RWPE2 (cell line): Measurements from ENCODE around the gene PTPRN2.

Source experiments
- ATAC-seq: fragments of 200-7000 bp; cut with Tn5 transposase; 3 replicates; pipeline ENCODE4 v1.9.1; 2021; ENCODE audit warnings: low read depth
- DNase-seq: peaks from one replicate; pipeline ENCODE4 v3.0.0-alpha.2; 2020; ENCODE audit warnings: low spot score
- H3K27ac ChIP-seq: fragments of 450-650 bp; 2 replicates; pipeline ENCODE4 v1.5.1; 2017; ENCODE audit warnings: mild to moderate bottlenecking; ENCODE audit not compliant: poor library complexity, severe bottlenecking
- H3K27me3 ChIP-seq: fragments of 250-450 bp; sonication (Bioruptor Pico); 2 replicates; pipeline ENCODE4 v1.5.1; 2021; ENCODE audit warnings: mild to moderate bottlenecking, moderate library complexity; ENCODE audit not compliant: insufficient read depth, poor library complexity, severe bottlenecking
- H3K36me3 ChIP-seq: fragments of 250-450 bp; sonication (Bioruptor Pico); 2 replicates; pipeline ENCODE4 v1.5.1; 2020; ENCODE audit warnings: low read depth, mild to moderate bottlenecking, moderate library complexity
- H3K4me1 ChIP-seq: fragments of 250-450 bp; sonication (Bioruptor Pico); 2 replicates; pipeline ENCODE4 v1.5.1; 2021; ENCODE audit warnings: mild to moderate bottlenecking, moderate library complexity; ENCODE audit not compliant: insufficient read depth, poor library complexity, severe bottlenecking
- H3K4me3 ChIP-seq: fragments of 250-450 bp; sonication (Bioruptor Pico); 2 replicates; pipeline ENCODE4 v1.5.1; 2021; ENCODE audit warnings: mild to moderate bottlenecking, moderate library complexity; ENCODE audit not compliant: severe bottlenecking
- H3K9me3 ChIP-seq: fragments of 250-450 bp; sonication (Bioruptor Pico); 2 replicates; pipeline ENCODE4 v1.5.1; 2021; ENCODE audit warnings: mild to moderate bottlenecking, moderate library complexity; ENCODE audit not compliant: severe bottlenecking
- CTCF ChIP-seq: fragments of 450-650 bp; IDR thresholded peaks from one replicate; pipeline ENCODE4 v1.5.1; 2017; ENCODE audit warnings: mild to moderate bottlenecking, moderate library complexity; ENCODE audit not compliant: poor library complexity, severe bottlenecking

PTPRN2 gene

GRCh38 chr7:157688533-157689268, 898.9 kb downstream of the PTPRN2 start:
- Histone ChIP-seq H3K9me3 (no peaks in the 10 kb centered on the region), H3K4me3 (no peak overlapping the region), H3K4me1 (no peaks in the 10 kb centered on the region), H3K36me3 (no peaks in the 10 kb centered on the region), H3K27ac (no peak overlapping the region), H3K27me3 (peaks cover 81% of the 10 kb centered on the region)
- TF ChIP-seq CTCF = no peak
- ATAC-seq (no peak), DNase-seq (no peak)

GRCh38 chr7:157687845-157688532, 899.6 kb downstream of the PTPRN2 start:
- DNase-seq (no peak), ATAC-seq (no peak)
- no peaks in the 10 kb centered on the region for H3K9me3 ChIP-seq
- no peak for TF ChIP-seq CTCF
- peaks cover 82% of the 10 kb centered on the region for H3K27me3 ChIP-seq
- H3K27ac ChIP-seq = no peak overlapping the region
- H3K36me3 ChIP-seq = no peaks in the 10 kb centered on the region
- H3K4me1 ChIP-seq = no peaks in the 10 kb centered on the region
- H3K4me3 ChIP-seq = no peak overlapping the region

GRCh38 chr7:157687158-157687557, 900.5 kb downstream of the PTPRN2 start:
- Histone ChIP-seq H3K4me1 (no peaks in the 10 kb centered on the region), H3K9me3 (no peaks in the 10 kb centered on the region), H3K4me3 (no peak overlapping the region), H3K27ac (no peak overlapping the region), H3K36me3 (no peaks in the 10 kb centered on the region), H3K27me3 (peaks cover 84% of the 10 kb centered on the region)
- ATAC-seq = no peak
- no peak for TF ChIP-seq CTCF
- DNase-seq = no peak

GRCh38 chr7:157686285-157686894, 901.2 kb downstream of the PTPRN2 start:
- no peaks in the 10 kb centered on the region for H3K9me3 ChIP-seq
- peaks cover 84% of the 10 kb centered on the region for H3K27me3 ChIP-seq
- H3K4me1 ChIP-seq = no peaks in the 10 kb centered on the region
- H3K4me3 ChIP-seq = no peak overlapping the region
- ATAC-seq = no peak
- H3K36me3 ChIP-seq = no peaks in the 10 kb centered on the region
- H3K27ac ChIP-seq = no peak overlapping the region
- no peak for DNase-seq
- TF ChIP-seq CTCF = no peak
